H1 (cell line): ENCODE results near the gene USH2A. TPM values are rescaled to one million over a fixed set of nuclear protein-coding genes. Genes with fewer than 3 reads are reported as not detected.

Experiments used
- CTCF ChIA-PET: fragments of 300-600 bp; sonication (Branson Sonifier 250); formaldehyde crosslinking; loops from one replicate; lab custom pipeline; 2021; ENCODE audit not compliant: partially characterized antibody; lab: Charles Lee
- POLR2A ChIA-PET: fragments of 300-600 bp; sonication (Branson Sonifier 250); formaldehyde crosslinking; loops from one replicate; lab custom pipeline; 2021; ENCODE audit warnings: inconsistent platforms; ENCODE audit not compliant: partially characterized antibody; lab: Charles Lee
- DNase-seq, 2 experiments: peaks; one replicate each; pipeline versions ENCODE4 v3.0.0 to v3.0.0-alpha.2; 2010 to 2022; ENCODE audit warnings: low spot score in 2 of 2, low read depth in 1 of 2, mixed read lengths in 1 of 2
- FAIRE-seq: peaks from 2 replicates; lab custom pipeline; 2011; peaks lifted over from hg19 to GRCh38; lab: Jason Lieb, UNC
- H2AFZ ChIP-seq: 2 replicates; pipeline ENCODE4 v1.8.1; 2012; ENCODE audit warnings: low read length, inconsistent platforms
- H2AK5ac ChIP-seq: 2 replicates; pipeline ENCODE4 v1.6.1; 2013; ENCODE audit warnings: low read depth, low read length
- H2BK120ac ChIP-seq: replicated peaks from 2 replicates; pipeline ENCODE3; 2013; ENCODE audit warnings: low read depth, low read length, inconsistent platforms
- H2BK12ac ChIP-seq: 2 replicates; pipeline ENCODE4 v1.6.1; 2013; ENCODE audit warnings: low read depth, low read length
- H2BK15ac ChIP-seq: 2 replicates; pipeline ENCODE4 v1.6.1; 2013; ENCODE audit warnings: low read length
- H2BK20ac ChIP-seq: 2 replicates; pipeline ENCODE4 v1.6.1; 2013; ENCODE audit warnings: low read length
- H2BK5ac ChIP-seq: 2 replicates; pipeline ENCODE4 v1.6.1; 2013; ENCODE audit warnings: low read depth, low read length
- H3K14ac ChIP-seq: 2 replicates; pipeline ENCODE4 v1.6.1; 2013; ENCODE audit warnings: inconsistent platforms; ENCODE audit not compliant: insufficient read length
- H3K18ac ChIP-seq: 2 replicates; pipeline ENCODE4 v1.6.1; 2013; ENCODE audit warnings: low read length; ENCODE audit errors: extremely low read depth
- H3K23ac ChIP-seq: 2 replicates; pipeline ENCODE4 v1.6.1; 2013; ENCODE audit warnings: inconsistent platforms; ENCODE audit not compliant: insufficient read length
- H3K23me2 ChIP-seq: 2 replicates; pipeline ENCODE4 v1.6.1; 2013; ENCODE audit warnings: low read depth, low read length
- H3K27ac ChIP-seq: 2 replicates; pipeline ENCODE4 v1.6.1; 2011; ENCODE audit warnings: low read depth, low read length, inconsistent platforms
- H3K27me3 ChIP-seq, 4 experiments: replicated peaks in 1 of 4; 1 replicate in 1 of 4; 2 replicates in 3 of 4; pipeline versions ENCODE4 v1.6.1 to v1.8.1; 2011 to 2013; ENCODE audit warnings: low read length in 3 of 4, mild to moderate bottlenecking in 3 of 4, inconsistent platforms in 2 of 4, mixed read lengths in 2 of 4, moderate library complexity in 1 of 4; ENCODE audit not compliant: control insufficient read depth in 3 of 4, insufficient read depth in 3 of 4; ENCODE audit errors: extremely low read depth in 1 of 4
- H3K36me3 ChIP-seq, 4 experiments: 2 replicates each; pipeline versions ENCODE4 v1.6.1 to v1.8.1; 2011 to 2013; ENCODE audit warnings: mild to moderate bottlenecking in 4 of 4, low read length in 3 of 4, moderate library complexity in 2 of 4, control low read depth in 1 of 4, inconsistent platforms in 1 of 4; ENCODE audit not compliant: insufficient read depth in 4 of 4, control insufficient read depth in 2 of 4
- H3K4ac ChIP-seq: replicated peaks from 2 replicates; pipeline ENCODE3; 2013; ENCODE audit warnings: low read length, low read depth, mixed read lengths, inconsistent platforms; ENCODE audit not compliant: insufficient read length
- H3K4me1 ChIP-seq, 4 experiments: replicated peaks in 1 of 4; 1 replicate in 1 of 4; 2 replicates in 3 of 4; pipeline versions ENCODE4 v1.6.1 to v1.8.1; 2011 to 2013; ENCODE audit warnings: low read length in 3 of 4, inconsistent platforms in 2 of 4, mixed read lengths in 1 of 4; ENCODE audit not compliant: insufficient read depth in 4 of 4, control insufficient read depth in 3 of 4
- H3K4me2 ChIP-seq, 2 experiments: 2 replicates each; pipeline versions ENCODE4 v1.6.1 to v1.8.1; 2011 to 2013; ENCODE audit warnings: low read depth in 2 of 2, low read length in 2 of 2, control low read depth in 1 of 2, inconsistent platforms in 1 of 2, mild to moderate bottlenecking in 1 of 2; ENCODE audit not compliant: insufficient read depth in 1 of 2
- H3K4me3 ChIP-seq, 4 experiments: fragments of 200-600, 300-600 bp in 1 of 4; sonication (generic), shearing (Covaris generic), sonication (Bioruptor Twin) in 1 of 4; 2 replicates each; pipeline versions ENCODE4 v1.5.1 to v1.8.1; 2011 to 2016; ENCODE audit warnings: low read length in 4 of 4, low read depth in 3 of 4, control low read depth in 2 of 4, inconsistent platforms in 2 of 4, mild to moderate bottlenecking in 2 of 4, mixed read lengths in 1 of 4, moderate library complexity in 1 of 4; ENCODE audit not compliant: insufficient read depth in 2 of 4; ENCODE audit errors: extremely low read depth in 1 of 4
- H3K56ac ChIP-seq: replicated peaks from 2 replicates; pipeline ENCODE3; 2013; ENCODE audit warnings: low read depth, mild to moderate bottlenecking, mixed read lengths, low read length, inconsistent platforms; ENCODE audit not compliant: insufficient read length
- H3K79me1 ChIP-seq: 2 replicates; pipeline ENCODE4 v1.6.1; 2013; ENCODE audit warnings: low read depth, low read length, control low read depth
- H3K79me2 ChIP-seq, 2 experiments: 2 replicates each; pipeline versions ENCODE4 v1.6.1 to v1.8.1; 2012 to 2013; ENCODE audit warnings: low read length in 2 of 2, mild to moderate bottlenecking in 2 of 2, inconsistent platforms in 1 of 2; ENCODE audit not compliant: insufficient read depth in 2 of 2, control insufficient read depth in 1 of 2
- H3K9ac ChIP-seq, 4 experiments: replicated peaks in 1 of 4; 1 replicate in 1 of 4; 2 replicates in 3 of 4; pipeline versions ENCODE4 v1.6.1 to v1.8.1; 2011 to 2013; ENCODE audit warnings: low read depth in 3 of 4, low read length in 3 of 4, control low read depth in 2 of 4, mild to moderate bottlenecking in 2 of 4, moderate library complexity in 2 of 4, inconsistent platforms in 1 of 4; ENCODE audit errors: extremely low read depth in 1 of 4
- H3K9me3 ChIP-seq, 2 experiments: 2 replicates each; pipeline versions ENCODE4 v1.6.1 to v1.8.1; 2012 to 2013; ENCODE audit warnings: mild to moderate bottlenecking in 2 of 2, moderate library complexity in 2 of 2, control low read depth in 1 of 2, inconsistent platforms in 1 of 2, low read depth in 1 of 2, low read length in 1 of 2, mixed read lengths in 1 of 2; ENCODE audit not compliant: insufficient read depth in 2 of 2
- H4K20me1 ChIP-seq, 2 experiments: replicated peaks in 1 of 2; 2 replicates each; pipeline versions ENCODE3 to v1.8.1; 2011 to 2013; ENCODE audit warnings: inconsistent platforms in 2 of 2, low read length in 2 of 2, mild to moderate bottlenecking in 1 of 2; ENCODE audit not compliant: insufficient read depth in 2 of 2, control insufficient read depth in 1 of 2
- H4K5ac ChIP-seq: 2 replicates; pipeline ENCODE4 v1.6.1; 2013; ENCODE audit warnings: low read length, low read depth, mixed read lengths, inconsistent platforms; ENCODE audit not compliant: insufficient read length
- H4K8ac ChIP-seq: 2 replicates; pipeline ENCODE4 v1.8.0; 2013; ENCODE audit warnings: mild to moderate bottlenecking, moderate library complexity, low read length, inconsistent platforms; ENCODE audit not compliant: insufficient read depth; ENCODE audit errors: extremely low read depth
- H4K91ac ChIP-seq: replicated peaks from 2 replicates; pipeline ENCODE3; 2013; ENCODE audit warnings: low read length, mixed read lengths, inconsistent platforms; ENCODE audit not compliant: insufficient read length
- BCL11A ChIP-seq, 2 experiments: IDR thresholded peaks; one replicate each; pipeline ENCODE4 v1.6.1; 2011; ENCODE audit warnings: low read depth in 2 of 2, low read length in 2 of 2, mild to moderate bottlenecking in 2 of 2
- CBX8 ChIP-seq: fragments of 300-800, 300-1000 bp; sonication (generic); IDR thresholded peaks from 2 replicates; pipeline ENCODE4 v1.7.1; 2016; ENCODE audit warnings: low read depth, low read length, borderline replicate concordance
- KDM5A ChIP-seq: fragments of 200-600 bp; IDR thresholded peaks from 2 replicates; pipeline ENCODE4 v1.7.1; 2012; ENCODE audit warnings: mild to moderate bottlenecking, low read length, inconsistent platforms, mixed read lengths
- MAFK ChIP-seq: IDR thresholded peaks from 2 replicates; pipeline ENCODE4 v1.6.1; 2012; ENCODE audit warnings: low read depth, mild to moderate bottlenecking, improper control_type of control experiment, low read length
- POU5F1 ChIP-seq: IDR thresholded peaks from 2 replicates; pipeline ENCODE4 v1.6.1; 2011; ENCODE audit warnings: low read depth, mild to moderate bottlenecking, low read length, moderate library complexity
- RBBP5 ChIP-seq: IDR thresholded peaks from 2 replicates; pipeline ENCODE4 v1.7.1; 2012; ENCODE audit warnings: low read depth, mild to moderate bottlenecking, inconsistent platforms, low read length, moderate library complexity, borderline replicate concordance
- RXRA ChIP-seq: IDR thresholded peaks from 2 replicates; pipeline ENCODE4 v1.6.1; 2011; ENCODE audit warnings: low read depth, mild to moderate bottlenecking, low read length, moderate library complexity; ENCODE audit not compliant: insufficient read depth
- SP4 ChIP-seq: IDR thresholded peaks from 2 replicates; pipeline ENCODE4 v1.6.1; 2012; ENCODE audit warnings: low read length, inconsistent platforms
- SUZ12 ChIP-seq: fragments of 200-600 bp; sonication (generic); IDR thresholded peaks from 2 replicates; pipeline ENCODE4 v1.6.1; 2012; ENCODE audit warnings: mild to moderate bottlenecking, inconsistent platforms, low read length, moderate library complexity, mixed read lengths
- WGBS, 2 experiments: shearing (Covaris generic) in 1 of 2; methylation state at CpG; one replicate each; pipeline versions ENCODE4 v1.1.6 to v1.1.7; 2013 to 2015; ENCODE audit warnings: low lambda C conversion rate in 2 of 2, mixed read lengths in 2 of 2, inconsistent platforms in 1 of 2, low coverage in 1 of 2, missing lambda C conversion rate in 1 of 2; ENCODE audit not compliant: insufficient replicate concordance in 2 of 2, insufficient coverage in 1 of 2, insufficient read length in 1 of 2; ENCODE audit errors: extremely low coverage in 1 of 2, missing lambda C conversion rate in 1 of 2; 5-methylcytosine and 5-hydroxymethylcytosine counted together
- polyA plus RNA-seq, 7 experiments: library from polyadenylated mRNA; depleted of rRNA in 3 of 7; stranded (reverse) in 5 of 7; unstranded in 2 of 7; fragments of >200 nt in 5 of 7; fragments of 200-250 nt in 2 of 7; gene quantifications; 1 replicate in 5 of 7; 2 replicates in 1 of 7; 4 replicates in 1 of 7; pipeline versions ENCODE4 v1.2.1 to v1.2.3, GENCODE V29; 2011 to 2013; ENCODE audit warnings: missing spikeins in 2 of 7, mixed read lengths in 2 of 7
- total RNA-seq: library from RNA; stranded (reverse); fragmentation: NEBNext Ultra II Directional; extraction: Animal tissue kit (Norgen Biotek cat#: 25700); gene quantifications from 2 replicates; pipeline ENCODE4 v1.2.1, GENCODE V29; 2021
- TF ChIP-seq, protein P1 (sequence below), 3 experiments: IDR thresholded peaks; 1 replicate in 2 of 3; 2 replicates in 1 of 3; pipeline versions ENCODE4 v1.5.1 to v1.6.1; 2011; ENCODE audit warnings: low read length in 3 of 3, mild to moderate bottlenecking in 3 of 3, inconsistent platforms in 2 of 3, low read depth in 1 of 3, moderate library complexity in 1 of 3; ENCODE audit not compliant: insufficient read depth in 1 of 3; ENCODE audit errors: control extremely low read depth in 1 of 3

USH2A gene
- total and polyA plus RNA-seq, 2 of the 8 experiments (the other 6 are each of a cell fraction or from before 2014, with no cell fraction given), result 0.02 to 0.17 TPM

DNA sequence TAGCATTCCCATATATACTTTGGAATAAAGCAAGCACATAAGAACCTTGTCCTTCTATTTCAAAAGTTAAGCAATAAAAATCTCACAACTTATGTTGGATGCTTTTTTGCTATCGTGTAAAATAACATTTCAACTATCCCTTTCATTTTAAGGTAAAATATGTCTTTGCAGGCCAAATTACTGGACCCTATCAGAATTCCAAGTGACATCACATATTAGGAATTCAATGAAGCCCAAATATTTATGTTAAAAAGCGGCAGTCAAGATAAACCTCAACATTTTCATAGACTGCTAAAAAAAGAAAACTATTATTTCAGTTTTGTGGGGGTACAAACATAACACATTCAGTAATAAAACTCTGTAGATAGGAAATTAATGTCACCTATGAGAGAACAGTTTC lies 604.1 kb downstream of the USH2A start:
- DNase-seq (no peak), FAIRE-seq (no peak)
- H3K18ac ChIP-seq, result no peak overlapping the region
- no peak overlapping the region for H3K4me2 ChIP-seq
- H2AK5ac ChIP-seq, result no peak overlapping the region
- H3K56ac ChIP-seq, result no peak overlapping the region
- no peak overlapping the region for H3K27ac ChIP-seq
- H2BK12ac ChIP-seq, result no peak overlapping the region
- H2BK15ac ChIP-seq, result no peak overlapping the region
- H4K8ac ChIP-seq, result no peak overlapping the region
- POLR2A ChIA-PET, result no interaction called here
- no peaks in the 10 kb centered on the region for H4K20me1 ChIP-seq
- WGBS, 2 experiments, result 84% methylated on average over 2 of the region's 2 CpGs; no CpG with 5 or more reads in 1 of the 2 experiments
- H3K9me3 ChIP-seq, result no peaks in the 10 kb centered on the region
- no peak overlapping the region for H2BK5ac ChIP-seq
- no peak overlapping the region for H2AFZ ChIP-seq
- no peak overlapping the region for H3K14ac ChIP-seq
- H2BK120ac ChIP-seq, result no peak overlapping the region
- H2BK20ac ChIP-seq, result no peak overlapping the region
- no peak overlapping the region for H3K9ac ChIP-seq
- no peaks in the 10 kb centered on the region for H3K23me2 ChIP-seq
- H3K4me3 ChIP-seq, result no peak overlapping the region
- no peak overlapping the region for H3K4ac ChIP-seq
- no peak overlapping the region for H4K91ac ChIP-seq
- no peaks in the 10 kb centered on the region for H3K27me3 ChIP-seq
- H3K36me3 ChIP-seq, result no peaks in the 10 kb centered on the region
- H3K23ac ChIP-seq, result no peak overlapping the region
- H3K4me1 ChIP-seq, result no peaks in the 10 kb centered on the region
- CTCF ChIA-PET, result interaction anchor here (1.1 kb wide), 1 partner anchor 109 kb away, joined by 3 read pairs; no protein-coding TSS in a partner anchor
- H4K5ac ChIP-seq, result no peak overlapping the region
- H3K79me1 ChIP-seq, result no peaks in the 10 kb centered on the region
- H3K79me2 ChIP-seq, result no peaks in the 10 kb centered on the region
- TF ChIP-seq POU5F1 (no peak), SUZ12 (no peak), MAFK (no peak), CBX8 (no peak), BCL11A (IDR thresholded peaks at IDR 0.05; ENCODE audit: low read depth in 2 of 2, low read length in 2 of 2) (no peak), KDM5A (no peak), RBBP5 (no peak), RXRA (no peak), SP4 (no peak)
- TF ChIP-seq, protein P1, sequence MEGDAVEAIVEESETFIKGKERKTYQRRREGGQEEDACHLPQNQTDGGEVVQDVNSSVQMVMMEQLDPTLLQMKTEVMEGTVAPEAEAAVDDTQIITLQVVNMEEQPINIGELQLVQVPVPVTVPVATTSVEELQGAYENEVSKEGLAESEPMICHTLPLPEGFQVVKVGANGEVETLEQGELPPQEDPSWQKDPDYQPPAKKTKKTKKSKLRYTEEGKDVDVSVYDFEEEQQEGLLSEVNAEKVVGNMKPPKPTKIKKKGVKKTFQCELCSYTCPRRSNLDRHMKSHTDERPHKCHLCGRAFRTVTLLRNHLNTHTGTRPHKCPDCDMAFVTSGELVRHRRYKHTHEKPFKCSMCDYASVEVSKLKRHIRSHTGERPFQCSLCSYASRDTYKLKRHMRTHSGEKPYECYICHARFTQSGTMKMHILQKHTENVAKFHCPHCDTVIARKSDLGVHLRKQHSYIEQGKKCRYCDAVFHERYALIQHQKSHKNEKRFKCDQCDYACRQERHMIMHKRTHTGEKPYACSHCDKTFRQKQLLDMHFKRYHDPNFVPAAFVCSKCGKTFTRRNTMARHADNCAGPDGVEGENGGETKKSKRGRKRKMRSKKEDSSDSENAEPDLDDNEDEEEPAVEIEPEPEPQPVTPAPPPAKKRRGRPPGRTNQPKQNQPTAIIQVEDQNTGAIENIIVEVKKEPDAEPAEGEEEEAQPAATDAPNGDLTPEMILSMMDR (IDR thresholded peaks at IDR 0.05; ENCODE audit: control extremely low read depth in 1 of 3, insufficient read depth in 1 of 3, low read depth in 1 of 3, low read length in 3 of 3), result no peak
